ENCODE measurements around the gene LRRC4. TPM values are rescaled to one million over a fixed set of nuclear protein-coding genes. Genes with fewer than 3 reads are reported as not detected.

LRRC4 gene
- total and polyA plus RNA-seq, 2 donors (not counting 3 experiments of a cell fraction or from before 2014, with no cell fraction given): 3.8 to 4.2 TPM

DNA sequence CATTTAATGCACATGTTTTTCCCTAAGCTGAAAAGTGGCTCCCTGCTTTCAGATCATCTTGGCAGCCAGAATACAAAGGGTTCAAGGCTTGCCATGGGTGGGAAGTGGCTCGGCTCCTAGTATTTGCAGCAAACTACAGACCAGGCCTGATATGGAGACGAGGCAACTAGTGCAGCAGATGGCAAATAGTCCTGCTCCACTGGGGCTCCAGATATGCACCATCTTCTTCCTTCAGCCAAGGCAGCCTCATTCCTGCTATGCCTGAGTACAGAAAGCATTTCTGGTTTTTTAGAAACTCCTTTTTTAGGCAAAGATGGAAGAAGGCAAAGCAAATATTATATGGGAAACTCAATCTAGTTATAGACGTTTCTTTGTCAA, 23.9 kb downstream of the LRRC4 start:
- Histone ChIP-seq H3K4me2 (ENCODE audit: insufficient read depth, low read length) (no peak overlapping the region), H3K27me3 (ENCODE audit: control insufficient read depth in 2 of 2, insufficient read depth in 2 of 2, low read length in 2 of 2) (no peaks in the 10 kb centered on the region), H4K20me1 (replicated peaks; ENCODE audit: control insufficient read depth, extremely low read depth, insufficient read depth, low read length) (no peaks in the 10 kb centered on the region), H3K79me2 (ENCODE audit: control insufficient read depth, insufficient read depth, low read length) (no peaks in the 10 kb centered on the region), H3K4me1 (ENCODE audit: control insufficient read depth, extremely low read depth, insufficient read depth, low read length) (no peaks in the 10 kb centered on the region), H3K9me3 (replicated peaks; ENCODE audit: control insufficient read depth, insufficient read depth, low read length) (no peaks in the 10 kb centered on the region), H3K27ac (ENCODE audit: insufficient read depth, low read depth, low read length) (no peak overlapping the region), H3K9me1 (replicated peaks; ENCODE audit: control insufficient read depth, extremely low read depth, insufficient read depth, low read length) (no peaks in the 10 kb centered on the region), H3K36me3 (ENCODE audit: control insufficient read depth in 2 of 2, extremely low read depth in 1 of 2, insufficient read depth in 2 of 2, low read length in 2 of 2) (peaks cover 0 to 2% of the 10 kb centered on the region in 2 experiments), H3K9ac (replicated peaks; ENCODE audit: extremely low read depth, insufficient read depth, low read length) (no peak overlapping the region), H3K4me3 (replicated peaks in 1 of 3; ENCODE audit: insufficient read depth in 1 of 3, low read depth in 1 of 3, low read length in 3 of 3) (no peak overlapping the region), H2AFZ (ENCODE audit: low read depth, low read length) (no peak overlapping the region)
- intact Hi-C loops (cut with micrococcal nuclease) (no loop called here), dilution Hi-C loops (cut with MboI; ENCODE audit: extremely low pct_ligation_motif_present, low sequenced_read_pairs) (no loop called here)
- CTCF ChIA-PET: interaction anchor here (0.8 kb wide), 1 partner anchor 61 kb away, joined by 3 read pairs; no protein-coding TSS in a partner anchor
- BruUV-seq (replicated peaks): no TSS peak
- TF ChIP-seq, protein P1, sequence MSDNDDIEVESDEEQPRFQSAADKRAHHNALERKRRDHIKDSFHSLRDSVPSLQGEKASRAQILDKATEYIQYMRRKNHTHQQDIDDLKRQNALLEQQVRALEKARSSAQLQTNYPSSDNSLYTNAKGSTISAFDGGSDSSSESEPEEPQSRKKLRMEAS (IDR thresholded peaks at IDR 0.05; ENCODE audit: insufficient read depth, insufficient read length): no peak
- no peak for TF ChIP-seq POLR2AphosphoS5 (IDR thresholded peaks at IDR 0.05; ENCODE audit: insufficient read depth, low read depth, low read length)
- no peak for TF ChIP-seq POLR2A (IDR thresholded peaks at IDR 0.05; ENCODE audit: low read depth, low read length)
- no peak for TF ChIP-seq FOS (IDR thresholded peaks at IDR 0.05; ENCODE audit: borderline replicate concordance, insufficient read depth, low read length)
- TF ChIP-seq JUN (IDR thresholded peaks at IDR 0.05; ENCODE audit: borderline replicate concordance, insufficient read depth, insufficient read length, low read depth): no peak
- no peak for TF ChIP-seq MYC (IDR thresholded peaks at IDR 0.05; ENCODE audit: low read depth, low read length)
- TF ChIP-seq GATA2 (IDR thresholded peaks at IDR 0.05; ENCODE audit: insufficient read depth, insufficient read length, low read depth, low read length): no peak
- FAIRE-seq: peak; percentile 26
- POLR2A ChIA-PET: no interaction called here
- no peak for DNase-seq (ENCODE audit: low read depth, low spot score)

DNA sequence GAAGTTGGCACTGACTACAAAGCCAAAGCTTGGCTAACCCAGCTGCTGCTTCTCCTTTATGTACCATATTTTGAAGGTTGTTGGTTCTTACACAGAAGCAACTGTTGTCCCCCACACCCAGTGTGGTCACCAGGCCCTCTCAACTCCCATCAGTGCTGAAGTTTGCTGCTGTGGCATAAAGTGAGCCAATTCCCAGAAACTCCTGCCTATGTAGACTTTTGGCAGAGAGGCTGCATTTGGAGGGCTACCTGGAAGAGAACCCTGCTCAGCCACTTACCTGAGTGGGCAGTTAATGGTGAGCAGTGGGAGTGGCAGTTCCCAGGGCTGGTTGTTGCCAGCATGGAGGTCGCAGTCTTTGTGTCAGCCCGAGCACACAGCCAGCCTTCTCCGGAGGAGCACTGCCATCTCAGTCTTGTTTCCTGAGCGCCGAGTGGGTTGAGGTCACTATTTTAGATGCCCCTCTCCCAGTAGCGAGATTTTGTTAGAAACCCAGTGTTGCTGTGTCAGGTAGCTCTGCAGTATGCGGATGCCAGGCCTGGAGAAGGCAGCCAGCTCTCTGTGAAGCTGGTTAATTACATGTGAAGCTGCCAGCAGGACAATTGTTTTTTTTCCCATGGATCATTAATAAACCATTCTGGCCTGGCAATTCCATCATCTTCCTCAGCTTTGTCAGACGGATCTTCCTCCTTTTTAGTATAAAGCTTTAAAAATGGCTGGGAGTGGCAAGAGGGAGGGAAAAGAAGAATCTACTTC, 24.5 kb downstream of the LRRC4 start:
- Histone ChIP-seq H3K9me3 (replicated peaks; ENCODE audit: control insufficient read depth, insufficient read depth, low read length) (no peaks in the 10 kb centered on the region), H2AFZ (ENCODE audit: low read depth, low read length) (no peak overlapping the region), H3K9ac (replicated peaks; ENCODE audit: extremely low read depth, insufficient read depth, low read length) (no peak overlapping the region), H3K4me1 (ENCODE audit: control insufficient read depth, extremely low read depth, insufficient read depth, low read length) (no peaks in the 10 kb centered on the region), H3K27ac (ENCODE audit: insufficient read depth, low read depth, low read length) (no peak overlapping the region), H3K9me1 (replicated peaks; ENCODE audit: control insufficient read depth, extremely low read depth, insufficient read depth, low read length) (no peaks in the 10 kb centered on the region), H3K4me2 (ENCODE audit: insufficient read depth, low read length) (no peak overlapping the region), H3K36me3 (ENCODE audit: control insufficient read depth in 2 of 2, extremely low read depth in 1 of 2, insufficient read depth in 2 of 2, low read length in 2 of 2) (peaks cover 2% of the 10 kb centered on the region in 2 experiments), H3K4me3 (replicated peaks in 1 of 3; ENCODE audit: insufficient read depth in 1 of 3, low read depth in 1 of 3, low read length in 3 of 3) (no peak overlapping the region), H3K79me2 (ENCODE audit: control insufficient read depth, insufficient read depth, low read length) (no peaks in the 10 kb centered on the region), H3K27me3 (ENCODE audit: control insufficient read depth in 2 of 2, insufficient read depth in 2 of 2, low read length in 2 of 2) (no peaks in the 10 kb centered on the region), H4K20me1 (replicated peaks; ENCODE audit: control insufficient read depth, extremely low read depth, insufficient read depth, low read length) (no peaks in the 10 kb centered on the region)
- ChIA-PET POLR2A (no interaction called here), CTCF (interaction anchor here (0.8 kb wide), 1 partner anchor 60 kb away, joined by 3 read pairs; no protein-coding TSS in a partner anchor)
- TF ChIP-seq, protein P2, sequence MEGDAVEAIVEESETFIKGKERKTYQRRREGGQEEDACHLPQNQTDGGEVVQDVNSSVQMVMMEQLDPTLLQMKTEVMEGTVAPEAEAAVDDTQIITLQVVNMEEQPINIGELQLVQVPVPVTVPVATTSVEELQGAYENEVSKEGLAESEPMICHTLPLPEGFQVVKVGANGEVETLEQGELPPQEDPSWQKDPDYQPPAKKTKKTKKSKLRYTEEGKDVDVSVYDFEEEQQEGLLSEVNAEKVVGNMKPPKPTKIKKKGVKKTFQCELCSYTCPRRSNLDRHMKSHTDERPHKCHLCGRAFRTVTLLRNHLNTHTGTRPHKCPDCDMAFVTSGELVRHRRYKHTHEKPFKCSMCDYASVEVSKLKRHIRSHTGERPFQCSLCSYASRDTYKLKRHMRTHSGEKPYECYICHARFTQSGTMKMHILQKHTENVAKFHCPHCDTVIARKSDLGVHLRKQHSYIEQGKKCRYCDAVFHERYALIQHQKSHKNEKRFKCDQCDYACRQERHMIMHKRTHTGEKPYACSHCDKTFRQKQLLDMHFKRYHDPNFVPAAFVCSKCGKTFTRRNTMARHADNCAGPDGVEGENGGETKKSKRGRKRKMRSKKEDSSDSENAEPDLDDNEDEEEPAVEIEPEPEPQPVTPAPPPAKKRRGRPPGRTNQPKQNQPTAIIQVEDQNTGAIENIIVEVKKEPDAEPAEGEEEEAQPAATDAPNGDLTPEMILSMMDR (IDR thresholded peaks at IDR 0.05; ENCODE audit: extremely low read depth in 1 of 2, insufficient read depth in 1 of 2, low read depth in 1 of 2, low read length in 2 of 2): no peak
- TF ChIP-seq POLR2AphosphoS5 (IDR thresholded peaks at IDR 0.05; ENCODE audit: insufficient read depth, low read depth, low read length) (no peak), MYC (IDR thresholded peaks at IDR 0.05; ENCODE audit: low read depth, low read length) (no peak), FOS (IDR thresholded peaks at IDR 0.05; ENCODE audit: borderline replicate concordance, insufficient read depth, low read length) (no peak), GATA2 (IDR thresholded peaks at IDR 0.05; ENCODE audit: insufficient read depth, insufficient read length, low read depth, low read length) (no peak), JUN (IDR thresholded peaks at IDR 0.05; ENCODE audit: borderline replicate concordance, insufficient read depth, insufficient read length, low read depth) (no peak), POLR2A (IDR thresholded peaks at IDR 0.05; ENCODE audit: low read depth, low read length) (no peak), EZH2 (IDR thresholded peaks at IDR 0.05; ENCODE audit: borderline replicate concordance, low read depth, low read length, severe bottlenecking) (no peak)
- TF ChIP-seq, protein P1 (IDR thresholded peaks at IDR 0.05; ENCODE audit: insufficient read depth, insufficient read length): no peak
- no peak for FAIRE-seq
- dilution Hi-C loops (cut with MboI; ENCODE audit: extremely low pct_ligation_motif_present, low sequenced_read_pairs) (no loop called here), intact Hi-C loops (cut with micrococcal nuclease) (no loop called here)
- DNase-seq (ENCODE audit: low read depth, low spot score): no peak
- BruUV-seq (replicated peaks): no TSS peak
